K562 (cell line): ENCODE results near the gene SLC37A4. TPM values are rescaled to one million over a fixed set of nuclear protein-coding genes. Genes with fewer than 3 reads are reported as not detected.
"Not testable (repeated sequence)": the region's sequence is repeated elsewhere in the genome, so short reads cannot be mapped to it uniquely, and the experiment has no call there.

Experiments used
- ATAC-seq: fragments of 200-7000 bp; cut with Tn5 transposase; 3 replicates; pipeline ENCODE4 v1.9.1; 2020; ENCODE audit warnings: moderate library complexity
- BruUV-seq: library from RNA; stranded (reverse); fragments of 400-500 nt; replicated peaks from 2 replicates; lab custom pipeline; 2021; lab: Mats Ljungman, UMichigan
- CTCF ChIA-PET: fragments of 300-600 bp; formaldehyde crosslinking; extraction: SDS; loops from one replicate; lab custom pipeline; 2021; ENCODE audit warnings: low intra/inter-chr PET ratio; lab: Yijun Ruan, JAX
- POLR2A ChIA-PET: fragments of 300-600, 350-650 bp; sonication (Branson Sonifier 250); formaldehyde crosslinking; extraction: SDS; loops from one replicate; lab custom pipeline; 2021; ENCODE audit warnings: antibody characterized with exemption, inconsistent platforms; lab: Yijun Ruan, JAX
- DNase-seq, 4 experiments: peaks; one replicate each; pipeline versions ENCODE4 v3.0.0 to v3.0.0-alpha.2; 2011 to 2018; ENCODE audit warnings: low spot score in 3 of 4, mixed read lengths in 3 of 4; ENCODE audit errors: extremely low read depth in 1 of 4
- FAIRE-seq: peaks from 2 replicates; lab custom pipeline; 2011; peaks lifted over from hg19 to GRCh38; lab: Jason Lieb, UNC
- H2AFZ ChIP-seq: 2 replicates; pipeline ENCODE4 v1.6.0; 2011; ENCODE audit warnings: low read depth, low read length, control low read depth, inconsistent platforms
- H3K27ac ChIP-seq: fragments of 200-600 bp; 3 replicates; pipeline ENCODE4 v1.8.0; 2011; ENCODE audit warnings: low read depth, mild to moderate bottlenecking, control low read depth, inconsistent platforms, low read length, moderate library complexity, mixed read lengths; ENCODE audit errors: extremely low read depth
- H3K27me3 ChIP-seq, 2 experiments: fragments of 300-600 bp in 1 of 2; 2 replicates in 1 of 2; 3 replicates in 1 of 2; pipeline versions ENCODE4 v1.6.0 to v1.8.0; 2011; ENCODE audit warnings: inconsistent platforms in 2 of 2, low read length in 2 of 2, mild to moderate bottlenecking in 1 of 2, mixed read lengths in 1 of 2, moderate library complexity in 1 of 2; ENCODE audit not compliant: control insufficient read depth in 2 of 2, insufficient read depth in 2 of 2
- H3K36me3 ChIP-seq: fragments of 300-600 bp; 3 replicates; pipeline ENCODE4 v1.8.0; 2011; ENCODE audit warnings: mild to moderate bottlenecking, low read length, inconsistent platforms; ENCODE audit not compliant: control insufficient read depth, insufficient read depth
- H3K4me1 ChIP-seq, 2 experiments: fragments of 200-600 bp in 1 of 2; replicated peaks in 1 of 2; 2 replicates in 1 of 2; 3 replicates in 1 of 2; pipeline versions ENCODE4 v1.5.1 to v1.8.0; 2011; ENCODE audit warnings: inconsistent platforms in 2 of 2, low read length in 2 of 2, mild to moderate bottlenecking in 1 of 2, mixed read lengths in 1 of 2, moderate library complexity in 1 of 2; ENCODE audit not compliant: control insufficient read depth in 2 of 2, insufficient read depth in 2 of 2
- H3K4me2 ChIP-seq: 2 replicates; pipeline ENCODE4 v1.6.1; 2011; ENCODE audit warnings: low read length, control low read depth, inconsistent platforms, mixed read lengths; ENCODE audit not compliant: insufficient read depth
- H3K4me3 ChIP-seq: fragments of 200-600 bp; sonication (generic), shearing (Covaris generic); 2 replicates; pipeline ENCODE4 v1.5.1; 2016; ENCODE audit warnings: control low read depth, inconsistent platforms
- H3K79me2 ChIP-seq: fragments of 200-600 bp; 3 replicates; pipeline ENCODE4 v1.8.0; 2011; ENCODE audit warnings: low read length, inconsistent platforms; ENCODE audit not compliant: control insufficient read depth, insufficient read depth
- H3K9ac ChIP-seq, 2 experiments: 2 replicates each; pipeline versions ENCODE4 v1.6.0 to v1.6.1; 2011; ENCODE audit warnings: low read depth in 2 of 2, low read length in 2 of 2, control low read depth in 1 of 2, inconsistent platforms in 1 of 2, mild to moderate bottlenecking in 1 of 2, mixed read lengths in 1 of 2; ENCODE audit not compliant: insufficient read depth in 1 of 2
- H3K9me1 ChIP-seq: one replicate; pipeline ENCODE4 v1.6.0; 2011; ENCODE audit warnings: inconsistent platforms, mild to moderate bottlenecking, low read length, moderate library complexity; ENCODE audit not compliant: control insufficient read depth, insufficient read depth
- H3K9me3 ChIP-seq: replicated peaks from 2 replicates; pipeline ENCODE4 v1.5.1; 2011; ENCODE audit warnings: low read depth, low read length, inconsistent platforms; ENCODE audit not compliant: control insufficient read depth, insufficient read depth
- H4K20me1 ChIP-seq: replicated peaks from 2 replicates; pipeline ENCODE4 v1.6.1; 2011; ENCODE audit warnings: low read length, inconsistent platforms, mixed read lengths; ENCODE audit not compliant: control insufficient read depth, insufficient read depth
- CCAR2 ChIP-seq: fragments of 200-400 bp; formaldehyde crosslinking; IDR thresholded peaks from 2 replicates; pipeline ENCODE4 v1.6.1; 2017; ENCODE audit warnings: mild to moderate bottlenecking, low read depth, low read length
- COPS2 ChIP-seq: fragments of 450-650 bp; conservative IDR thresholded peaks from 2 replicates; pipeline ENCODE4 v1.6.1; 2016; ENCODE audit warnings: mild to moderate bottlenecking, moderate library complexity
- FOXM1 ChIP-seq, 2 experiments: fragments of 450-650 bp in 1 of 2; sonication (generic) in 1 of 2; formaldehyde crosslinking in 1 of 2; IDR thresholded peaks; 2 replicates each; pipeline versions ENCODE4 v1.6.1 to v1.9.0; 2017 to 2022; ENCODE audit warnings: low read depth in 2 of 2, mild to moderate bottlenecking in 2 of 2, missing genetic modification reagents in 1 of 2, moderate library complexity in 1 of 2
- GATAD2B ChIP-seq: fragments of 450-650 bp; IDR thresholded peaks from 2 replicates; pipeline ENCODE4 v1.6.1; 2017; ENCODE audit warnings: mild to moderate bottlenecking, borderline replicate concordance
- HLTF ChIP-seq: fragments of 450-650 bp; IDR thresholded peaks from 2 replicates; pipeline ENCODE4 v1.6.1; 2016
- HMG20B ChIP-seq: fragments of 250-450 bp; sonication (Bioruptor Pico); IDR thresholded peaks from 2 replicates; pipeline ENCODE4 v1.5.0; 2021; ENCODE audit warnings: mild to moderate bottlenecking
- NR4A1 ChIP-seq, 2 experiments: fragments of 250-450 bp in 1 of 2; fragments of 450-650 bp in 1 of 2; sonication (Bioruptor Pico) in 1 of 2; IDR thresholded peaks; 2 replicates each; pipeline versions ENCODE4 v1.4.0 to v1.6.1; 2016 to 2020; ENCODE audit warnings: mild to moderate bottlenecking in 2 of 2, missing compliant biosample characterization in 1 of 2, missing genetic modification characterization in 1 of 2, moderate library complexity in 1 of 2
- PHF20 ChIP-seq: fragments of 450-650 bp; IDR thresholded peaks from 2 replicates; pipeline ENCODE4 v1.6.1; 2018; ENCODE audit not compliant: partially characterized antibody
- POLR2AphosphoS2 ChIP-seq: IDR thresholded peaks from 2 replicates; pipeline ENCODE4 v1.6.1; 2012; ENCODE audit warnings: low read length, improper control_type of control experiment
- RBM39 ChIP-seq: fragments of 200-400 bp; formaldehyde crosslinking; optimal IDR thresholded peaks from 2 replicates; pipeline ENCODE3; 2018; ENCODE audit warnings: low read depth, low read length
- SUPT5H ChIP-seq: fragments of 450-650 bp; IDR thresholded peaks from 2 replicates; pipeline ENCODE4 v1.6.1; 2016
- TFAM ChIP-seq: fragments of 250-450 bp; sonication (Bioruptor Pico); conservative IDR thresholded peaks from 2 replicates; pipeline ENCODE4 v1.5.0; 2021; ENCODE audit warnings: mild to moderate bottlenecking, moderate library complexity
- ZBTB12 ChIP-seq: fragments of 250-450 bp; sonication (Bioruptor Pico); IDR thresholded peaks from 2 replicates; pipeline ENCODE4 v1.4.0; 2020
- ZNF57 ChIP-seq: fragments of 450-650 bp; formaldehyde crosslinking; IDR thresholded peaks from 2 replicates; pipeline ENCODE4 v1.4.0; 2020; ENCODE audit warnings: mild to moderate bottlenecking, moderate library complexity
- ZNF589 ChIP-seq: fragments of 200-800 bp; sonication (Bioruptor generic); IDR thresholded peaks from 2 replicates; pipeline ENCODE4 v1.6.1; 2016; ENCODE audit warnings: low read depth, missing genetic modification characterization, missing compliant biosample characterization
- WGBS: fragments of 100-300 bp; shearing (Covaris generic); methylation state at CpG from one replicate; pipeline ENCODE4 v1.1.6; 2016; ENCODE audit warnings: low coverage, mixed read lengths; ENCODE audit not compliant: insufficient coverage; ENCODE audit errors: missing lambda C conversion rate; 5-methylcytosine and 5-hydroxymethylcytosine counted together
- in situ Hi-C: fragments of 300-500 bp; cut with MboI; formaldehyde crosslinking; loops from 4 replicates; pipeline ENCODE4 v1.15.0; 2018; ENCODE audit warnings: inconsistent platforms, mixed read lengths
- intact Hi-C: fragments of 100-400 bp; cut with micrococcal nuclease; formaldehyde crosslinking; loops from 2 replicates; pipeline ENCODE4 v1.14.2; 2022
- polyA plus RNA-seq, 8 experiments: library from polyadenylated mRNA; depleted of rRNA in 4 of 8; stranded (reverse) in 5 of 8; unstranded in 3 of 8; fragments of >200 nt; fragmentation: Nextera tagmentation in 2 of 8; fragmentation: Illumina TruSeq in 1 of 8; extraction: Ambion mirVana in 2 of 8; extraction: Trizol in 1 of 8; gene quantifications; 2 replicates each; pipeline versions ENCODE4 v1.2.1 to v1.2.3, GENCODE V29; 2011 to 2014; ENCODE audit warnings: inconsistent platforms in 1 of 8, missing spikeins in 1 of 8
- total RNA-seq, 7 experiments: library from RNA; depleted of rRNA in 6 of 7; stranded (reverse); fragments of >200 nt in 6 of 7; fragmentation: Illumina TruSeq in 2 of 7; extraction: Trizol in 2 of 7; gene quantifications; 2 replicates each; pipeline versions ENCODE4 v1.2.1 to v1.2.3, GENCODE V29; 2011 to 2021; ENCODE audit warnings: low replicate concordance in 1 of 7

The SLC37A4 gene
- total and polyA plus RNA-seq, 9 of the 15 experiments (the other 6 are each of a cell fraction or from before 2014, with no cell fraction given), result 24.7 to 73.9 (median 40.7) TPM

GRCh38 chr11:118984337-118984736, 46.3 kb downstream of the SLC37A4 start:
- ATAC-seq, H3K36me3 ChIP-seq, H3K9me1 ChIP-seq, H3K27ac ChIP-seq, FAIRE-seq, BruUV-seq, intact Hi-C loops, H3K79me2 ChIP-seq, H3K4me3 ChIP-seq, H3K4me2 ChIP-seq, H3K27me3 ChIP-seq, H3K9me3 ChIP-seq, DNase-seq, H4K20me1 ChIP-seq, H2AFZ ChIP-seq, in situ Hi-C loops, CTCF ChIA-PET: not testable (repeated sequence)
- 49% methylated on average over 8 of the region's 8 CpGs for WGBS
- Histone ChIP-seq H3K4me1 (peaks cover 14 to 15% of the 10 kb centered on the region in 2 experiments; a peak in 4 of 5 replicates), H3K9ac (peak overlapping the region in 1 of 2 experiments; percentile 66; a peak in 1 of 4 replicates)
- POLR2A ChIA-PET, result interaction anchor here (0.7 to 1.0 kb wide), 2 partner anchors 13 to 459 kb away, joined by 3 to 6 read pairs; partner anchors contain the start of gene CENATAC

- peaks cover 15 to 16% of the 10 kb centered on the region in 2 experiments; a peak in 4 of 5 replicates for H3K4me1 ChIP-seq
- FAIRE-seq, result peak; percentile 93
- H4K20me1 ChIP-seq, result no peaks in the 10 kb centered on the region
- H3K4me2 ChIP-seq, result peak overlapping the region; percentile 83
- H2AFZ ChIP-seq, result peak overlapping the region; percentile 96
- no peaks in the 10 kb centered on the region for H3K36me3 ChIP-seq
- in situ Hi-C loops, result no loop called here
- CTCF ChIA-PET, result no interaction called here
- TSS peak; percentile 94 for BruUV-seq
- intact Hi-C loops, result no loop called here
- peak overlapping the region; percentile 22; the same call in 1 of the 2 replicates for H3K4me3 ChIP-seq
- 5% methylated on average over 21 of the region's 21 CpGs for WGBS
- H3K27me3 ChIP-seq, result no peaks in the 10 kb centered on the region
- H3K9ac ChIP-seq, result peak overlapping the region; percentile 70 to 78
- peak; percentile 85 to 92 (median 87) for DNase-seq
- peak overlapping the region; percentile 78 for H3K27ac ChIP-seq
- no peaks in the 10 kb centered on the region for H3K9me3 ChIP-seq
- no peaks in the 10 kb centered on the region for H3K79me2 ChIP-seq
- ATAC-seq, result peak; percentile 98
- H3K9me1 ChIP-seq, result no peaks in the 10 kb centered on the region
- POLR2A ChIA-PET, result interaction anchor here (0.6 to 2.3 kb wide), 5 partner anchors 17 to 355 kb away, joined by 3 to 9 read pairs (median 4); partner anchors contain the start of gene CENATAC
- TF ChIP-seq TFAM (CRISPR knock-in tag) (no peak), ZNF57 (CRISPR knock-in tag) (no peak), HLTF (no peak), HMG20B (CRISPR knock-in tag) (no peak), RBM39 (no peak), GATAD2B (no peak), COPS2 (no peak), NR4A1 (CRISPR knock-in tag; IDR thresholded peaks at IDR 0.05) (0 out of 2 replicates have a peak, but pooled peaks have one; percentile 25), NR4A1 (tag; IDR thresholded peaks at IDR 0.05) (peak; percentile 73; the same call in 1 of the 2 replicates), POLR2AphosphoS2 (no peak), ZBTB12 (CRISPR knock-in tag) (no peak), CCAR2 (no peak), SUPT5H (peak; percentile 59; the same call in 1 of the 2 replicates), PHF20 (peak; percentile 77), ZNF589 (CRISPR knock-in tag) (no peak), FOXM1 (IDR thresholded peaks at IDR 0.05; ENCODE audit: low read depth) (no peak; the same call in 1 of the 2 replicates), FOXM1 (CRISPR knock-in tag; IDR thresholded peaks at IDR 0.05; ENCODE audit: low read depth) (no peak)
Measured at GRCh38 chr11:118980191-118980881, 50.3 kb downstream of the SLC37A4 start.
